Panc1 (cell line): Measurements from ENCODE around the gene PPM1D. TPM values are rescaled to one million over a fixed set of nuclear protein-coding genes. Genes with fewer than 3 reads are reported as not detected.

ENCODE experiments used
- ATAC-seq: fragments of 200-7000 bp; cut with Tn5 transposase; 2 replicates; pipeline ENCODE4 v1.9.1; 2020; ENCODE audit warnings: mild to moderate bottlenecking, moderate library complexity
- BruUV-seq: library from RNA; stranded (reverse); fragments of 400-500 nt; replicated peaks from 2 replicates; lab custom pipeline; 2021; lab: Mats Ljungman, UMichigan
- CTCF ChIA-PET: fragments of 300-600 bp; sonication (Branson Sonifier 250); formaldehyde crosslinking; loops from one replicate; lab custom pipeline; 2022; ENCODE audit warnings: antibody characterized with exemption; lab: Charles Lee
- POLR2A ChIA-PET: fragments of 300-600 bp; sonication (Branson Sonifier 250); formaldehyde crosslinking; loops from one replicate; lab custom pipeline; 2022; ENCODE audit warnings: antibody characterized with exemption; lab: Charles Lee
- DNase-seq: peaks from one replicate; pipeline ENCODE4 v3.0.0-alpha.2; 2010; ENCODE audit warnings: low read depth, low spot score
- H3K27ac ChIP-seq: 2 replicates; pipeline ENCODE4 v1.5.1; 2011; ENCODE audit warnings: mild to moderate bottlenecking, low read length, inconsistent platforms
- H3K27me3 ChIP-seq: fragments of 200-500 bp; sonication (Bioruptor generic); 2 replicates; pipeline ENCODE4 v1.6.0; 2014; ENCODE audit warnings: low read length, inconsistent platforms; ENCODE audit not compliant: control insufficient read depth, insufficient read depth
- H3K36me3 ChIP-seq: fragments of 200-500 bp; sonication (Bioruptor generic); 2 replicates; pipeline ENCODE4 v1.5.1; 2014; ENCODE audit warnings: inconsistent platforms, mild to moderate bottlenecking, low read length, moderate library complexity; ENCODE audit not compliant: control insufficient read depth, insufficient read depth
- H3K4me1 ChIP-seq: 2 replicates; pipeline ENCODE4 v1.5.1; 2011; ENCODE audit warnings: inconsistent platforms, mild to moderate bottlenecking, low read length, moderate library complexity; ENCODE audit not compliant: control insufficient read depth, insufficient read depth
- H3K4me3 ChIP-seq, 2 experiments: 2 replicates each; pipeline ENCODE4 v1.5.1; 2011 to 2012; ENCODE audit warnings: low read depth in 2 of 2, low read length in 2 of 2, mild to moderate bottlenecking in 2 of 2, inconsistent platforms in 1 of 2, moderate library complexity in 1 of 2
- H3K9me3 ChIP-seq: fragments of 200-500 bp; sonication (Bioruptor generic); 2 replicates; pipeline ENCODE4 v1.5.1; 2014; ENCODE audit warnings: low read depth, mild to moderate bottlenecking, inconsistent platforms, low read length, moderate library complexity; ENCODE audit not compliant: control insufficient read depth, insufficient read depth
- CTCF ChIP-seq: fragments of 450-650 bp; IDR thresholded peaks from 2 replicates; pipeline ENCODE4 v1.5.1; 2017; ENCODE audit warnings: mild to moderate bottlenecking
- POLR2AphosphoS5 ChIP-seq: IDR thresholded peaks from 2 replicates; pipeline ENCODE4 v1.6.1; 2012; ENCODE audit warnings: mild to moderate bottlenecking, low read depth, low read length, moderate library complexity
- SIN3A ChIP-seq: IDR thresholded peaks from 2 replicates; pipeline ENCODE4 v1.6.1; 2012; ENCODE audit warnings: low read depth, mild to moderate bottlenecking, low read length, moderate library complexity, borderline replicate concordance; ENCODE audit not compliant: insufficient read depth
- TCF7L2 ChIP-seq: IDR thresholded peaks from 2 replicates; pipeline ENCODE4 v1.6.1; 2011; ENCODE audit warnings: mild to moderate bottlenecking, low read depth, low read length, inconsistent platforms
- in situ Hi-C: cut with HindIII; loops from 2 replicates; pipeline ENCODE4 v1.10.0; 2016; ENCODE audit warnings: low sequenced_read_pairs, low pct_unique_long_range_greater_than_20kb
- intact Hi-C: fragments of 100-400 bp; cut with micrococcal nuclease; formaldehyde crosslinking; loops from one replicate; pipeline ENCODE4 v1.10.0; 2022; ENCODE audit not compliant: unreplicated experiment
- total RNA-seq: library from RNA; stranded (reverse); gene quantifications from one replicate; pipeline ENCODE4 v1.2.1, GENCODE V29; 2021; ENCODE audit not compliant: unreplicated experiment
- TF ChIP-seq, protein P1 (sequence below), 2 experiments: IDR thresholded peaks; 2 replicates each; pipeline ENCODE4 v1.6.1; 2011 to 2012; ENCODE audit warnings: low read depth in 2 of 2, control low read depth in 1 of 2, low read length in 1 of 2, mild to moderate bottlenecking in 1 of 2, moderate library complexity in 1 of 2; ENCODE audit not compliant: insufficient read depth in 1 of 2

The PPM1D gene
- total RNA-seq, 1 experiment from 2014 or later, result 7.4 TPM

DNA sequence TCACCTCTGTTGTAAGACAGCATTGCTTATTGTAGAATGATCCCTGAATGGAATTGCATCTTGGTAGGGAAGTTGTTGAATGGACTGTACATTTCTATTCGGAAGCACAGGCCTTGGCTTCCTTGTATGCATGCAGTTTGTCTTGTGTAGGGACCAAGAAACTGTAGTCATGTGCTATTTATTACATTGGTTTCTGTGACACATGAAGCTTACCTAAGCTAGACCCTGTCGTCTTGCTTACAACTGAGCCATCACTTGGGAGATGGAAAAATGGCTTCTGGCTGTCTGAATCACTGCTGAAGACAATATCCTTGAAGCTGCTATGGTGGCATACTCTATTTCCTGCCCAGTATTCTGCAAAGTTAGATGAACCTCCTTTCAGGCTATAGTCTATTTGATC lies 29.1 kb downstream of the PPM1D start:
- TF ChIP-seq, protein P1, sequence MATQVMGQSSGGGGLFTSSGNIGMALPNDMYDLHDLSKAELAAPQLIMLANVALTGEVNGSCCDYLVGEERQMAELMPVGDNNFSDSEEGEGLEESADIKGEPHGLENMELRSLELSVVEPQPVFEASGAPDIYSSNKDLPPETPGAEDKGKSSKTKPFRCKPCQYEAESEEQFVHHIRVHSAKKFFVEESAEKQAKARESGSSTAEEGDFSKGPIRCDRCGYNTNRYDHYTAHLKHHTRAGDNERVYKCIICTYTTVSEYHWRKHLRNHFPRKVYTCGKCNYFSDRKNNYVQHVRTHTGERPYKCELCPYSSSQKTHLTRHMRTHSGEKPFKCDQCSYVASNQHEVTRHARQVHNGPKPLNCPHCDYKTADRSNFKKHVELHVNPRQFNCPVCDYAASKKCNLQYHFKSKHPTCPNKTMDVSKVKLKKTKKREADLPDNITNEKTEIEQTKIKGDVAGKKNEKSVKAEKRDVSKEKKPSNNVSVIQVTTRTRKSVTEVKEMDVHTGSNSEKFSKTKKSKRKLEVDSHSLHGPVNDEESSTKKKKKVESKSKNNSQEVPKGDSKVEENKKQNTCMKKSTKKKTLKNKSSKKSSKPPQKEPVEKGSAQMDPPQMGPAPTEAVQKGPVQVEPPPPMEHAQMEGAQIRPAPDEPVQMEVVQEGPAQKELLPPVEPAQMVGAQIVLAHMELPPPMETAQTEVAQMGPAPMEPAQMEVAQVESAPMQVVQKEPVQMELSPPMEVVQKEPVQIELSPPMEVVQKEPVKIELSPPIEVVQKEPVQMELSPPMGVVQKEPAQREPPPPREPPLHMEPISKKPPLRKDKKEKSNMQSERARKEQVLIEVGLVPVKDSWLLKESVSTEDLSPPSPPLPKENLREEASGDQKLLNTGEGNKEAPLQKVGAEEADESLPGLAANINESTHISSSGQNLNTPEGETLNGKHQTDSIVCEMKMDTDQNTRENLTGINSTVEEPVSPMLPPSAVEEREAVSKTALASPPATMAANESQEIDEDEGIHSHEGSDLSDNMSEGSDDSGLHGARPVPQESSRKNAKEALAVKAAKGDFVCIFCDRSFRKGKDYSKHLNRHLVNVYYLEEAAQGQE (IDR thresholded peaks at IDR 0.05; ENCODE audit: insufficient read depth in 1 of 2, low read depth in 2 of 2, low read length in 1 of 2), result no peak
- H3K4me3 ChIP-seq, result no peak overlapping the region
- H3K36me3 ChIP-seq, result no peaks in the 10 kb centered on the region
- H3K4me1 ChIP-seq, result no peaks in the 10 kb centered on the region
- CTCF ChIA-PET, result no interaction called here
- no TSS peak for BruUV-seq
- in situ Hi-C loops, result no loop called here
- H3K27me3 ChIP-seq, result no peaks in the 10 kb centered on the region
- no peak overlapping the region for H3K27ac ChIP-seq
- H3K9me3 ChIP-seq, result no peaks in the 10 kb centered on the region
- ATAC-seq (no peak), DNase-seq (no peak)
- intact Hi-C loops, result no loop called here
- POLR2A ChIA-PET, result no interaction called here

- ChIA-PET POLR2A (interaction anchor here (0.7 kb wide), 1 partner anchor 24 kb away, joined by 3 read pairs; no protein-coding TSS in a partner anchor), CTCF (no interaction called here)
- no peak for TF ChIP-seq CTCF
- TF ChIP-seq POLR2AphosphoS5, result no peak
- TF ChIP-seq, protein P1 (IDR thresholded peaks at IDR 0.05; ENCODE audit: insufficient read depth in 1 of 2, low read depth in 2 of 2, low read length in 1 of 2), result no peak
- TF ChIP-seq TCF7L2, result no peak
- TF ChIP-seq SIN3A, result no peak
- intact Hi-C loops (no loop called here), in situ Hi-C loops (no loop called here)
- DNase-seq (no peak), ATAC-seq (no peak)
- Histone ChIP-seq H3K27me3 (no peaks in the 10 kb centered on the region), H3K4me1 (no peaks in the 10 kb centered on the region), H3K9me3 (no peaks in the 10 kb centered on the region), H3K27ac (no peak overlapping the region), H3K36me3 (no peaks in the 10 kb centered on the region), H3K4me3 (no peak overlapping the region)
- BruUV-seq, result no TSS peak
Observed at GRCh38 chr17:60630352-60630751, 30.4 kb downstream of the PPM1D start.
